ENCODE measurements around the gene C16orf96.
A peak's percentile ranks its signal among the peaks of the same experiment; 100 is the strongest.

The C16orf96 gene

DNA sequence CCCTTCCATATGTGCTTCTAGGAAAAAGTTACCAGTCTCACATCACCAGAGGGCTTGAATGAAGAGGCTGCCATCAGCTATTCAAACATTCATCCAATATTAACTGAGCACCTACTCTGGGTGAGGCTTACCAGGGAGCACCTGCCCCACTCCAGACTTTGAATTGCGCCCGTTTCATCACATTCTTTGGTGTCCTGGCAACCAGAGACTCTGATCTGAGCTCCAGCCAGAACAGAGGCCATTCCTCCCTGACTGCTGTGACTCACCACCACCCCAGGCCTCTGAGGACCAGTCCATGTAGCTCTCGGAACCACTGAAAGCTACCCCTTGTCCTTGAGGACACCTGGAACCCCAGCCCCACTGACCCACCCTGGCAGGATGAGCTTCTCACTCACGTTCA, at the start of gene C16orf96:
Gene C16orf96 (plus strand): TSS at position 229 of the 400 bp plus-strand sequence. CDS start 150 bp downstream, at position 379.
- Mint-ChIP-seq H3K4me3 (no peak within 1 kb of the TSS), H3K4me1 (ENCODE audit: low read depth) (no peaks in the 10 kb centered on the region), H3K9me3 (no peaks in the 10 kb centered on the region), H3K27me3 (peaks cover 13% of the 10 kb centered on the region), H3K27ac (no peak within 1 kb of the TSS), H3K36me3 (ENCODE audit: low read depth) (no peaks in the 10 kb centered on the region)
- intact Hi-C loops (cut with micrococcal nuclease) = no loop called here

- H3K36me3 Mint-ChIP-seq (ENCODE audit: low read depth) = peaks cover 57% of the 10 kb centered on the region
- H3K27ac Mint-ChIP-seq = peak overlapping the region; percentile 21
- H3K4me1 Mint-ChIP-seq (ENCODE audit: low read depth) = peaks cover 55% of the 10 kb centered on the region
- no peak overlapping the region for H3K4me3 Mint-ChIP-seq
- no peaks in the 10 kb centered on the region for H3K9me3 Mint-ChIP-seq
- no peaks in the 10 kb centered on the region for H3K27me3 Mint-ChIP-seq
- intact Hi-C loops (cut with micrococcal nuclease) = loop anchor here (1.0 to 5.0 kb wide), 3 partner anchors 42 to 176 kb away; no protein-coding TSS in a partner anchor
Observed at GRCh38 chr16:4506450-4506849, 49.7 kb upstream of the C16orf96 start.

DNA sequence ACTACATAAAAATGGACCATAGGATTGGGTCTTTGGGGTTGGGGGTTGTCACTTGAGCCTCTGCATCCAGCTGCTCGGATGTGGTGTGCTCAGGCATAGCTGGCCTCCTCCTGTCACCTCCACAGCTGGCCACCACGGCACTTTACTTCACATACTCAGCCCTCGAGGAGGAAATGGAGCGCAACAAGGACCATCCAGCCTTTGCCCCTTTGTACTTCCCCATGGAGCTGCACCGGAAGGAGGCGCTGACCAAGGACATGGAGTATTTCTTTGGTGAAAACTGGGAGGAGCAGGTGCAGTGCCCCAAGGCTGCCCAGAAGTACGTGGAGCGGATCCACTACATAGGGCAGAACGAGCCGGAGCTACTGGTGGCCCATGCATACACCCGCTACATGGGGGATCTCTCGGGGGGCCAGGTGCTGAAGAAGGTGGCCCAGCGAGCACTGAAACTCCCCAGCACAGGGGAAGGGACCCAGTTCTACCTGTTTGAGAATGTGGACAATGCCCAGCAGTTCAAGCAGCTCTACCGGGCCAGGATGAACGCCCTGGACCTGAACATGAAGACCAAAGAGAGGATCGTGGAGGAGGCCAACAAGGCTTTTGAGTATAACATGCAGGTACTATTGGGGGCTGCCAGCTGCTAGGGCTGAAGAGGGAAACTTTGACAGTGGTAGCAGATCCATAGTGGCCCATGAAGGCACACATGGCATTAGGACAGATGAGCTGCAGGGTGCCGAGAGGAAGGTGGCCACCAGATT, 48.4 kb upstream of the C16orf96 start:
- no peaks in the 10 kb centered on the region for H3K27me3 Mint-ChIP-seq
- peaks cover 70% of the 10 kb centered on the region for H3K36me3 Mint-ChIP-seq (ENCODE audit: low read depth)
- intact Hi-C loops (cut with micrococcal nuclease) = loop anchor here (2.0 to 5.0 kb wide), 2 partner anchors 77 to 175 kb away; no protein-coding TSS in a partner anchor
- no peak overlapping the region for H3K4me3 Mint-ChIP-seq
- H3K4me1 Mint-ChIP-seq (ENCODE audit: low read depth) = peaks cover 65% of the 10 kb centered on the region
- no peaks in the 10 kb centered on the region for H3K9me3 Mint-ChIP-seq
- no peak overlapping the region for H3K27ac Mint-ChIP-seq

DNA sequence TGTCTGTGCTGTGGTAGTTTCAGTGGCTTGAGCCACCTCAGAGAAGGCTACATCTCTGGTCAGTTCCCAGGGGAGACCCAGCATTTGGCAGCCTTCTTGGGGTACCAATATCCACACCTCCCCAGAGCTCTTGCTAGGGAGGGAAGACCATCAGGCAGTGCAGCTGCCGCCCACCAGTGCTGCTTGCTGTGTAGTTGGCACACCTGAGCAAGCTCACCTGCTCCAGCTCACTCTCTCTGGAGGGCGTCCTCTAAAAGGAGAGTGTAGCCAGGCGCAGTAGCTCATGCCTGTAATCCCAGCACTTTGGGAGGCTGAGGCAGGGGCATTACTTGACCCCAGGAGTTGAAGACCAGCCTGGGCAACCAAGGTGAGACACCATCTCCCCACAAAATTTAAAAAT, 47.3 kb upstream of the C16orf96 start:
- Mint-ChIP-seq H3K9me3 (no peaks in the 10 kb centered on the region), H3K4me3 (no peak overlapping the region), H3K36me3 (ENCODE audit: low read depth) (peaks cover 80% of the 10 kb centered on the region), H3K27me3 (no peaks in the 10 kb centered on the region), H3K4me1 (ENCODE audit: low read depth) (peaks cover 70% of the 10 kb centered on the region), H3K27ac (no peak overlapping the region)
- intact Hi-C loops (cut with micrococcal nuclease) = loop anchor here (5.0 kb wide), 1 partner anchor 173 kb away; no protein-coding TSS in a partner anchor

- Mint-ChIP-seq H3K9me3 (no peaks in the 10 kb centered on the region), H3K27ac (peak overlapping the region; percentile 8), H3K36me3 (ENCODE audit: low read depth) (peaks cover 86% of the 10 kb centered on the region), H3K4me3 (no peak overlapping the region), H3K4me1 (ENCODE audit: low read depth) (peaks cover 76% of the 10 kb centered on the region), H3K27me3 (no peaks in the 10 kb centered on the region)
- intact Hi-C loops (cut with micrococcal nuclease) = loop anchor here (5.0 kb wide), 1 partner anchor 173 kb away; no protein-coding TSS in a partner anchor
Observed at GRCh38 chr16:4509420-4509819, 46.7 kb upstream of the C16orf96 start.

DNA sequence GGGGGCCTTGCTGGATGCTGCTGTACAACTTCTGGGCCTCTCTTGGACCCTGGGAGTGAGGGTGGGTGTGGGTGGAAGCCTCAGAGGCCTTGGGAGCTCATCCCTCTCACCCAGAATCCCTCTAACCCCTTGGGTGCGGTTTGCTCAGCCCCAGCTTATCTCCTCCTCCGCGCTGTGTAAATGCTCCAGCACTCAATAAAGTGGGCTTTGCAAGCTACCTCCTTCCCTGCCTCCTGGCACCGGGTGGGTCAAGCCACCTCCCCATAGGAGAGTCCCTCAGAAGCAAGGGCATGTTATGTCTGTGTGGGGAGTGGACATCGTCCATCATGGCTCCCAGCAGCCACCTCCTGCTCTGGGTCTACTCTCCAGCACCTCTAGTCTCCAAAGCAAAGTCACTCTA, 46.0 kb upstream of the C16orf96 start:
- no peaks in the 10 kb centered on the region for H3K9me3 Mint-ChIP-seq
- H3K4me1 Mint-ChIP-seq (ENCODE audit: low read depth) = peaks cover 77% of the 10 kb centered on the region
- H3K27me3 Mint-ChIP-seq = no peaks in the 10 kb centered on the region
- peaks cover 86% of the 10 kb centered on the region for H3K36me3 Mint-ChIP-seq (ENCODE audit: low read depth)
- intact Hi-C loops (cut with micrococcal nuclease) = loop anchor here (10.0 kb wide), 1 partner anchor 155 kb away; no protein-coding TSS in a partner anchor
- H3K4me3 Mint-ChIP-seq = no peak overlapping the region
- peak overlapping the region; percentile 8 for H3K27ac Mint-ChIP-seq

GRCh38 chr16:4510747-4511426, 45.3 kb upstream of the C16orf96 start:
- Mint-ChIP-seq H3K36me3 (ENCODE audit: low read depth) (peaks cover 85% of the 10 kb centered on the region), H3K4me1 (ENCODE audit: low read depth) (peaks cover 77% of the 10 kb centered on the region), H3K9me3 (no peaks in the 10 kb centered on the region), H3K27ac (peak overlapping the region; percentile 89), H3K4me3 (peak overlapping the region; percentile 10), H3K27me3 (no peaks in the 10 kb centered on the region)
- intact Hi-C loops (cut with micrococcal nuclease) = loop anchor here (10.0 kb wide), 1 partner anchor 154 kb away; no protein-coding TSS in a partner anchor

- intact Hi-C loops (cut with micrococcal nuclease) = loop anchor here (10.0 kb wide), 1 partner anchor 153 kb away; no protein-coding TSS in a partner anchor
- Mint-ChIP-seq H3K27ac (peak overlapping the region; percentile 89), H3K9me3 (no peaks in the 10 kb centered on the region), H3K36me3 (ENCODE audit: low read depth) (peaks cover 79% of the 10 kb centered on the region), H3K4me1 (ENCODE audit: low read depth) (peaks cover 76% of the 10 kb centered on the region), H3K4me3 (peak overlapping the region; percentile 10), H3K27me3 (no peaks in the 10 kb centered on the region)
Observed at GRCh38 chr16:4511441-4512082, 44.6 kb upstream of the C16orf96 start.

- H3K4me1 Mint-ChIP-seq (ENCODE audit: low read depth) = peaks cover 81% of the 10 kb centered on the region
- peak overlapping the region; percentile 89 for H3K27ac Mint-ChIP-seq
- H3K36me3 Mint-ChIP-seq (ENCODE audit: low read depth) = peaks cover 70% of the 10 kb centered on the region
- intact Hi-C loops (cut with micrococcal nuclease) = loop anchor here (10.0 kb wide), 1 partner anchor 152 kb away; no protein-coding TSS in a partner anchor
- H3K9me3 Mint-ChIP-seq = no peaks in the 10 kb centered on the region
- H3K4me3 Mint-ChIP-seq = no peak overlapping the region
- no peaks in the 10 kb centered on the region for H3K27me3 Mint-ChIP-seq
Observed at GRCh38 chr16:4512473-4512872, 43.7 kb upstream of the C16orf96 start.

- H3K4me1 Mint-ChIP-seq (ENCODE audit: low read depth) = peaks cover 82% of the 10 kb centered on the region
- H3K27me3 Mint-ChIP-seq = no peaks in the 10 kb centered on the region
- H3K4me3 Mint-ChIP-seq = no peak overlapping the region
- H3K9me3 Mint-ChIP-seq = no peaks in the 10 kb centered on the region
- intact Hi-C loops (cut with micrococcal nuclease) = loop anchor here (10.0 kb wide), 1 partner anchor 152 kb away; no protein-coding TSS in a partner anchor
- peak overlapping the region; percentile 89 for H3K27ac Mint-ChIP-seq
- H3K36me3 Mint-ChIP-seq (ENCODE audit: low read depth) = peaks cover 64% of the 10 kb centered on the region
Observed at GRCh38 chr16:4513086-4513860, 42.9 kb upstream of the C16orf96 start.

GRCh38 chr16:4513881-4514280, 42.3 kb upstream of the C16orf96 start:
- Mint-ChIP-seq H3K27ac (peak overlapping the region; percentile 89), H3K27me3 (no peaks in the 10 kb centered on the region), H3K4me3 (no peak overlapping the region), H3K36me3 (ENCODE audit: low read depth) (peaks cover 63% of the 10 kb centered on the region), H3K4me1 (ENCODE audit: low read depth) (peaks cover 87% of the 10 kb centered on the region), H3K9me3 (no peaks in the 10 kb centered on the region)
- intact Hi-C loops (cut with micrococcal nuclease) = loop anchor here (10.0 kb wide), 1 partner anchor 151 kb away; no protein-coding TSS in a partner anchor

DNA sequence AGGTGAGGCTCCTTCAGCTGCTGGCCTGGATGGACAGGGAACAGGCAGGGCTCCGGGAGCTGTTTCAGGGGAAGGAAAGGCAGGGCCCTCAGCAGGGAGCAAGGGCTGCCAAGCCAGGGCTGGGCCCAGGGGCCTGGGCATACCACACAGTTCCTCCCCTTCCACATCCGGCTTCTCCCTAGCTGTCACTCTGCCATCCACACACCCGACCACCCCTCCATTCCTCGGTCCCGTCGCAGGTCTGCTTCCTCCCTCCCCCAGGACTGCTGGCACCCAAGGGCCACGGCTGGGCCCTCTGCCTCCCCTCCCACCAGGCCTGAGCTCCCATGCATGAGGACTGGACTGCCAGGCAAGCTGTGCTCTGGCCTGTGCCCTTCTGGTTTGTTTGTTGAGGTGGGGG, 41.5 kb upstream of the C16orf96 start:
- Mint-ChIP-seq H3K4me1 (ENCODE audit: low read depth) (peaks cover 92% of the 10 kb centered on the region), H3K27ac (peak overlapping the region; percentile 89), H3K27me3 (no peaks in the 10 kb centered on the region), H3K9me3 (no peaks in the 10 kb centered on the region), H3K36me3 (ENCODE audit: low read depth) (peaks cover 55% of the 10 kb centered on the region), H3K4me3 (peak overlapping the region; percentile 60)
- intact Hi-C loops (cut with micrococcal nuclease) = loop anchor here (10.0 kb wide), 1 partner anchor 150 kb away; no protein-coding TSS in a partner anchor

Measured in dendritic cell treated with granulocyte-macrophage colony-stimulating factor and Interleukin-4, amounts not matched to agents 40 ng/mL and 50 ng/mL, for 4 days (primary cell).